ENCODE results near the gene KAT6B.

- TF ChIP-seq, protein P1, sequence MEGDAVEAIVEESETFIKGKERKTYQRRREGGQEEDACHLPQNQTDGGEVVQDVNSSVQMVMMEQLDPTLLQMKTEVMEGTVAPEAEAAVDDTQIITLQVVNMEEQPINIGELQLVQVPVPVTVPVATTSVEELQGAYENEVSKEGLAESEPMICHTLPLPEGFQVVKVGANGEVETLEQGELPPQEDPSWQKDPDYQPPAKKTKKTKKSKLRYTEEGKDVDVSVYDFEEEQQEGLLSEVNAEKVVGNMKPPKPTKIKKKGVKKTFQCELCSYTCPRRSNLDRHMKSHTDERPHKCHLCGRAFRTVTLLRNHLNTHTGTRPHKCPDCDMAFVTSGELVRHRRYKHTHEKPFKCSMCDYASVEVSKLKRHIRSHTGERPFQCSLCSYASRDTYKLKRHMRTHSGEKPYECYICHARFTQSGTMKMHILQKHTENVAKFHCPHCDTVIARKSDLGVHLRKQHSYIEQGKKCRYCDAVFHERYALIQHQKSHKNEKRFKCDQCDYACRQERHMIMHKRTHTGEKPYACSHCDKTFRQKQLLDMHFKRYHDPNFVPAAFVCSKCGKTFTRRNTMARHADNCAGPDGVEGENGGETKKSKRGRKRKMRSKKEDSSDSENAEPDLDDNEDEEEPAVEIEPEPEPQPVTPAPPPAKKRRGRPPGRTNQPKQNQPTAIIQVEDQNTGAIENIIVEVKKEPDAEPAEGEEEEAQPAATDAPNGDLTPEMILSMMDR (IDR thresholded peaks at IDR 0.05): no peak
- TF ChIP-seq POLR2A (IDR thresholded peaks at IDR 0.05): no peak
Measured at GRCh38 chr10:74823791-74824183, 2.6 kb upstream of the KAT6B start.
